Urinary bladder (tissue), 4 donors: ENCODE measurements around the gene SLCO1B3. TPM values are rescaled to one million over a fixed set of nuclear protein-coding genes. Genes with fewer than 3 reads are reported as not detected.

Experiments
- DNase-seq: peaks from one replicate; pipeline ENCODE4 v3.0.0-alpha.2; 2015; ENCODE audit errors: extremely low spot score
- H3K27ac ChIP-seq: one replicate; pipeline ENCODE4 v1.5.1; 2013; ENCODE audit warnings: low read depth, mild to moderate bottlenecking, moderate library complexity
- H3K36me3 ChIP-seq: one replicate; pipeline ENCODE4 v1.6.1; 2013; ENCODE audit warnings: mild to moderate bottlenecking, moderate library complexity; ENCODE audit not compliant: insufficient read depth
- H3K4me1 ChIP-seq: one replicate; pipeline ENCODE4 v1.6.1; 2013; ENCODE audit warnings: mild to moderate bottlenecking, moderate library complexity; ENCODE audit not compliant: insufficient read depth
- H3K4me3 ChIP-seq: one replicate; pipeline ENCODE4 v1.5.1; 2013; ENCODE audit warnings: low read depth, low read length
- WGBS: extraction: QIAGEN DNeasy Blood & Tissue Kit; methylation state at CpG from one replicate; pipeline ENCODE4 v1.1.7; 2013; 5-methylcytosine and 5-hydroxymethylcytosine counted together
- polyA plus RNA-seq: library from polyadenylated mRNA; stranded (reverse); fragments of 200-250 nt; gene quantifications from one replicate; pipeline ENCODE4 v1.2.3, GENCODE V29; 2013
- small RNA-seq: library from RNA; depleted of rRNA; stranded (forward); fragments of <200 nt; gene quantifications from one replicate; pipeline ENCODE3, GENCODE V24; 2014
- total RNA-seq: library from RNA; depleted of rRNA; stranded (reverse); fragments of >200 nt; gene quantifications from one replicate; pipeline ENCODE4 v1.2.3, GENCODE V29; 2014
- donor health status: healthy with polysubstance abuse.
- donor health status: healthy.

Gene SLCO1B3
- total and polyA plus RNA-seq, 2 donors = not detected

DNA sequence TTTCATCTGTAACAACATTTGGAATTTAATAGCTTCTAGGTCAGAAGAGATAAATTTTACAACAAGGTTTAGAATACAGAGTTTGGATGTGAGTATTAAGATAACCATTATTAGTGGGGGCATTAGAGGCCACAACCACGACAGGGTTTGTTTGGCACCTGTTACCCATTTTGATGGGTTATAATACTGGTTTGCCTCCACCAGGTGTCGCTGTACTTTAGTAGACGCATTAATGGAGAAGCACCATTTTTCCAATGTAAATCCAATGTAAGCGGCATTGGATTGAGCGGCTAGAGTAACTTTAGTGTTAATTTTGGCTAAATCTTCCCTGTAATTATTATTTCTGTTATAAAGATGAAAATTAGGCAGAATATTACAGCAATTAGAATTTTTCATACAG lies 136.2 kb downstream of the SLCO1B3 start:
- H3K27ac ChIP-seq = no peak overlapping the region
- WGBS = 43% methylated on average over 5 of the region's 5 CpGs
- DNase-seq = no peak
- no peak overlapping the region for H3K4me3 ChIP-seq
- H3K36me3 ChIP-seq = no peaks in the 10 kb centered on the region
- H3K4me1 ChIP-seq = no peaks in the 10 kb centered on the region

DNA sequence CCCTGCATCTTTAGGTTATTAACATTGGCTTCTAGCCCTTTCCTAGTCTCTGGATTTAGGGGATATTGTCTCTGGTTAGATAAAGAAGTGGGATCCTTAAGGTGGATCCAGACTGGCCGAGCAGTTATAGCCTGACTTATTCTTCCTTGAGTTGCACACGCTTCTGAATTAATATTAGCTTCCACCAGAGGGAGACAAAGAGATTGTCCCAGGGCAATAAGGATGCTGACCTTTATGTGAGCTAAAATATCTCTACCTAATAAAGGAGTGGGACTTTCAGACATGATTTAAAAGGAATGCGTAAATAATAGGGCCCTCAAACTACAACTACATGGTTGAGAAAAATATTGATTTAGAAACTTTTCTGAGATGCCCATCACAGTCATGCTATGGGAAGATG lies 139.7 kb downstream of the SLCO1B3 start:
- Histone ChIP-seq H3K4me1 (no peaks in the 10 kb centered on the region), H3K36me3 (no peaks in the 10 kb centered on the region), H3K27ac (no peak overlapping the region), H3K4me3 (no peak overlapping the region)
- no peak for DNase-seq
- 76% methylated on average over 3 of the region's 3 CpGs for WGBS

DNA sequence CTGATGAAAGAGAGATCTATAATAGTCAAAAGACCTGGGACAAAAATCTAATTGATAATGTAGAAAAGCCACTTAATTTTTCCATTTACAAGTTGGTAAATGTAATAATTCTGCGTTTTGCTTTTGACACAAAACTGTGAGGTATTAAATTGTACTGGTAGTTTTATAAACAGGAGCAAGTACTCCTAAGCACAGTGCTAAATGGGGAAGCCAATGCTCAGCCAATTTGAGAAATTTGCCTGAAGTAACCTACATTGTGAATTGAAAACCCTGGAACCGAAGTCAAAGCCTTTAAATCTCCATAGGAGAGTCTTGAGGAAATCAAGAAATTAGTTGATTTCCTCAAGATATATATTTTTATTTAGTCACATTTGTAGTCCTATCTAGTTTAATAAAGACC lies 152.8 kb downstream of the SLCO1B3 start:
- Histone ChIP-seq H3K27ac (no peak overlapping the region), H3K4me3 (no peak overlapping the region), H3K4me1 (no peaks in the 10 kb centered on the region), H3K36me3 (no peaks in the 10 kb centered on the region)
- DNase-seq = no peak
- WGBS = 80% methylated on average over 2 of the region's 2 CpGs

DNA sequence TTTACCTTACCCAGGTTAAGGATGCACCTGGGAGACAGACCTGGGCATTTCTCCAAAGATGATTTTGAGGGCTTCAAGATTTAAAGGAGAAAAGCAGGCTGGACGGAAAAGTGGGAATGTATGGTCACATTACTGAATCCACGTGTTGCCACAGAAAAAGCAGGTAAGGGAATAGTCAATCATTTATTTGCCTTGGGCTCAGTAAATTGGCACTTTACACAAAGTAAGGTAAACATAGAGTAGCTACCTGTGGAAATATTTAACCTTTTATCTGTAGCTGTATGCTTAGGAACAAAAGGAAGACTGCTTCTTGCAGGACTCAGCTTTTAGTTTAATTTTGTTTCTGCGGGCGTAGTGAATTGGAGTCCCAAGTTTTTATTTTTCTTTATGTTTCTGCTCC lies 153.3 kb downstream of the SLCO1B3 start:
- DNase-seq = no peak

More for the DNA sequence above, 153.3 kb downstream of the SLCO1B3 start:
- no peaks in the 10 kb centered on the region for H3K36me3 ChIP-seq
- WGBS = 75% methylated on average over 4 of the region's 4 CpGs
- H3K27ac ChIP-seq = no peak overlapping the region
- no peaks in the 10 kb centered on the region for H3K4me1 ChIP-seq
- no peak overlapping the region for H3K4me3 ChIP-seq

Small RNAs within 50 kb of the gene (small RNA-seq; reads per million reads assigned to genes)
- gene AC011604.1 = not detected

Other genes starting within 250 kb of the SLCO1B3 start
- 4.9 TPM for gene SLCO1C1, start 115.4 kb upstream of the SLCO1B3 start, total RNA-seq
- gene SLCO1C1, start 115.4 kb upstream of the SLCO1B3 start, polyA plus RNA-seq = 0.27 TPM